Measurements from ENCODE around the gene ERAP2.

- TF ChIP-seq, protein P1, sequence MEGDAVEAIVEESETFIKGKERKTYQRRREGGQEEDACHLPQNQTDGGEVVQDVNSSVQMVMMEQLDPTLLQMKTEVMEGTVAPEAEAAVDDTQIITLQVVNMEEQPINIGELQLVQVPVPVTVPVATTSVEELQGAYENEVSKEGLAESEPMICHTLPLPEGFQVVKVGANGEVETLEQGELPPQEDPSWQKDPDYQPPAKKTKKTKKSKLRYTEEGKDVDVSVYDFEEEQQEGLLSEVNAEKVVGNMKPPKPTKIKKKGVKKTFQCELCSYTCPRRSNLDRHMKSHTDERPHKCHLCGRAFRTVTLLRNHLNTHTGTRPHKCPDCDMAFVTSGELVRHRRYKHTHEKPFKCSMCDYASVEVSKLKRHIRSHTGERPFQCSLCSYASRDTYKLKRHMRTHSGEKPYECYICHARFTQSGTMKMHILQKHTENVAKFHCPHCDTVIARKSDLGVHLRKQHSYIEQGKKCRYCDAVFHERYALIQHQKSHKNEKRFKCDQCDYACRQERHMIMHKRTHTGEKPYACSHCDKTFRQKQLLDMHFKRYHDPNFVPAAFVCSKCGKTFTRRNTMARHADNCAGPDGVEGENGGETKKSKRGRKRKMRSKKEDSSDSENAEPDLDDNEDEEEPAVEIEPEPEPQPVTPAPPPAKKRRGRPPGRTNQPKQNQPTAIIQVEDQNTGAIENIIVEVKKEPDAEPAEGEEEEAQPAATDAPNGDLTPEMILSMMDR (IDR thresholded peaks at IDR 0.05), result no peak
- TF ChIP-seq POLR2A (IDR thresholded peaks at IDR 0.05), result no peak
These were observed 91.8 kb downstream of the ERAP2 start for GRCh38 chr5:96968074-96968473.
